GM18519 (cell line): ENCODE results near the gene GRPEL1.
A peak's percentile ranks its signal among the peaks of the same experiment; 100 is the strongest.
"Not testable (repeated sequence)": the region's sequence is repeated elsewhere in the genome, so short reads cannot be mapped to it uniquely, and the experiment has no call there.

Experiments
- ATAC-seq: cut with Tn5 transposase; IDR thresholded peaks from one replicate; pipeline ENCODE4 v1.9.1; 2021; ENCODE audit warnings: mild to moderate bottlenecking, moderate library complexity; ENCODE audit not compliant: unreplicated experiment, low FRiP score

GRPEL1 gene

GRCh38 chr4:7067452-7068278 is at the start of gene GRPEL1:
Gene GRPEL1 (minus strand): TSS chr4:7068064. CDS start chr4:7068032, 32 bp downstream.
- peak; percentile 86 for ATAC-seq

GRCh38 chr4:7116705-7117104 is 48.8 kb upstream of the GRPEL1 start:
- no peak for ATAC-seq

- no peak for ATAC-seq
Measured at GRCh38 chr4:7115557-7116340, 47.9 kb upstream of the GRPEL1 start.

GRCh38 chr4:7112656-7113055 is 44.8 kb upstream of the GRPEL1 start:
- ATAC-seq = no peak

- ATAC-seq = no peak
Measured at GRCh38 chr4:7111441-7111840, 43.6 kb upstream of the GRPEL1 start.

- no peak for ATAC-seq
Measured at GRCh38 chr4:7110546-7110945, 42.7 kb upstream of the GRPEL1 start.

GRCh38 chr4:7109169-7109568 is 41.3 kb upstream of the GRPEL1 start:
- no peak for ATAC-seq

- ATAC-seq = no peak
Measured at GRCh38 chr4:7108660-7109059, 40.8 kb upstream of the GRPEL1 start.

GRCh38 chr4:7108046-7108625 is 40.3 kb upstream of the GRPEL1 start:
- ATAC-seq = no peak

GRCh38 chr4:7107166-7107905 is 39.5 kb upstream of the GRPEL1 start:
- no peak for ATAC-seq

- ATAC-seq = no peak
Measured at GRCh38 chr4:7105276-7105675, 37.4 kb upstream of the GRPEL1 start.

GRCh38 chr4:7104366-7105031 is 36.6 kb upstream of the GRPEL1 start:
- no peak for ATAC-seq

GRCh38 chr4:7103607-7104365 is 35.9 kb upstream of the GRPEL1 start:
- ATAC-seq = no peak

- ATAC-seq = peak; percentile 48
Measured at GRCh38 chr4:7103031-7103606, 35.3 kb upstream of the GRPEL1 start.

GRCh38 chr4:7102516-7102909 is 34.6 kb upstream of the GRPEL1 start:
- not testable (repeated sequence) for ATAC-seq

- peak; percentile 62 for ATAC-seq
Measured at GRCh38 chr4:7101692-7102515, 34.0 kb upstream of the GRPEL1 start.

- ATAC-seq = no peak
Measured at GRCh38 chr4:7096236-7096635, 28.4 kb upstream of the GRPEL1 start.

GRCh38 chr4:7095611-7096155 is 27.8 kb upstream of the GRPEL1 start:
- no peak for ATAC-seq
